Hepatocyte (in vitro differentiated cells): ENCODE results near the gene CATSPERB.

Experiments
- EZH2 ChIP-seq: fragments of 200-600 bp; sonication (generic); IDR thresholded peaks from 2 replicates; pipeline ENCODE4 v1.6.1; 2016; ENCODE audit warnings: antibody characterized with exemption, mild to moderate bottlenecking, borderline replicate concordance
- EZH2phosphoT487 ChIP-seq: fragments of 200-600 bp; sonication (generic); IDR thresholded peaks from one replicate; pipeline ENCODE4 v1.6.1; 2018; ENCODE audit warnings: antibody characterized with exemption, mild to moderate bottlenecking, low read depth, moderate library complexity; ENCODE audit not compliant: unreplicated experiment, severe bottlenecking
- TF ChIP-seq, protein P1 (sequence below): fragments of 200-600 bp; sonication (generic); IDR thresholded peaks from 2 replicates; pipeline ENCODE4 v1.5.1; 2016; ENCODE audit warnings: antibody characterized with exemption, mild to moderate bottlenecking; ENCODE audit not compliant: poor library complexity

DNA sequence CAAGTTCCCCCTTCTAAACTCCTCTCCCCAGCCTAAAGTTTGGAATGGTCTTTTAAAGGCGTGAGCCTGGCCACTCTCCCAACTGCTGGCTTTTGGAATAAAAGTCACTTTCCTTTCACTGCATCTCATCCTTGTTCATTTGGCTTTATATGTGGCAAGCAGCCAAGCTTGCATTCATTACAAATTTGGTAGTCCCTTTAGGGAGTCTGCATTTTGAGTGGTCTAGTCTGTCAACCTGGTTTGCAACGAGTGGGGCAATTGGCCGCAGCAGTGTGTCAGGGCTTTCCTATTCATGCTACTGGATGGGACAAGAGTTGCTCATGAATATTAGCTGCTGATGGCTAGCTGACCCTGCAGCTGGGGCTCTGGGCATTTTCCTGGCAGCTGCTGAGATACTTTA lies 57.0 kb downstream of the CATSPERB start:
- TF ChIP-seq, protein P1, sequence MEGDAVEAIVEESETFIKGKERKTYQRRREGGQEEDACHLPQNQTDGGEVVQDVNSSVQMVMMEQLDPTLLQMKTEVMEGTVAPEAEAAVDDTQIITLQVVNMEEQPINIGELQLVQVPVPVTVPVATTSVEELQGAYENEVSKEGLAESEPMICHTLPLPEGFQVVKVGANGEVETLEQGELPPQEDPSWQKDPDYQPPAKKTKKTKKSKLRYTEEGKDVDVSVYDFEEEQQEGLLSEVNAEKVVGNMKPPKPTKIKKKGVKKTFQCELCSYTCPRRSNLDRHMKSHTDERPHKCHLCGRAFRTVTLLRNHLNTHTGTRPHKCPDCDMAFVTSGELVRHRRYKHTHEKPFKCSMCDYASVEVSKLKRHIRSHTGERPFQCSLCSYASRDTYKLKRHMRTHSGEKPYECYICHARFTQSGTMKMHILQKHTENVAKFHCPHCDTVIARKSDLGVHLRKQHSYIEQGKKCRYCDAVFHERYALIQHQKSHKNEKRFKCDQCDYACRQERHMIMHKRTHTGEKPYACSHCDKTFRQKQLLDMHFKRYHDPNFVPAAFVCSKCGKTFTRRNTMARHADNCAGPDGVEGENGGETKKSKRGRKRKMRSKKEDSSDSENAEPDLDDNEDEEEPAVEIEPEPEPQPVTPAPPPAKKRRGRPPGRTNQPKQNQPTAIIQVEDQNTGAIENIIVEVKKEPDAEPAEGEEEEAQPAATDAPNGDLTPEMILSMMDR, result no peak
- TF ChIP-seq EZH2 (no peak), EZH2phosphoT487 (no peak)
